Islet of Langerhans (tissue), 1 donor: Measurements from ENCODE around the gene HIP1.
"Not testable (repeated sequence)": the region's sequence is repeated elsewhere in the genome, so short reads cannot be mapped to it uniquely, and the experiment has no call there.

Experiments
- FAIRE-seq: peaks from one replicate; lab custom pipeline; 2011; peaks lifted over from hg19 to GRCh38; lab: Jason Lieb, UNC

Gene HIP1

DNA sequence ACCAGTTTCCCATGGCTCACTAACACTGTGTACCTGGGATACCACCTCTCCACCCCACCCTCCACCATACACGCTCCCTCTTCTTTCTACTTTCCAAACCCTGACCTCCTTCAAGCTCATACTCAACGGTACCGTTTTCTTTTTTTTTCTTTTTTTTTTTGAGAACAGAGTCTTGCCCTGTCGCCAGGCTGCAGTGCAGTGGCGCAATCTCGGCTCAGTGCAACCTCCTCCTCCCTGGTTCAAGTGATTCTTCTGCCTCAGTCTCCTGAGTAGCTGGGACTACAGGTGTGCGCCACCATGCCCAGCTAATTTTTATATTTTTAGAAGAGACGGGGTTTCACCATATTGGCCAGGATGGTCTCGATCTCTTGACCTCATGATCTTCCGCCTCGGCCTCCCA lies 129.3 kb downstream of the HIP1 start:
- FAIRE-seq, result not testable (repeated sequence)

DNA sequence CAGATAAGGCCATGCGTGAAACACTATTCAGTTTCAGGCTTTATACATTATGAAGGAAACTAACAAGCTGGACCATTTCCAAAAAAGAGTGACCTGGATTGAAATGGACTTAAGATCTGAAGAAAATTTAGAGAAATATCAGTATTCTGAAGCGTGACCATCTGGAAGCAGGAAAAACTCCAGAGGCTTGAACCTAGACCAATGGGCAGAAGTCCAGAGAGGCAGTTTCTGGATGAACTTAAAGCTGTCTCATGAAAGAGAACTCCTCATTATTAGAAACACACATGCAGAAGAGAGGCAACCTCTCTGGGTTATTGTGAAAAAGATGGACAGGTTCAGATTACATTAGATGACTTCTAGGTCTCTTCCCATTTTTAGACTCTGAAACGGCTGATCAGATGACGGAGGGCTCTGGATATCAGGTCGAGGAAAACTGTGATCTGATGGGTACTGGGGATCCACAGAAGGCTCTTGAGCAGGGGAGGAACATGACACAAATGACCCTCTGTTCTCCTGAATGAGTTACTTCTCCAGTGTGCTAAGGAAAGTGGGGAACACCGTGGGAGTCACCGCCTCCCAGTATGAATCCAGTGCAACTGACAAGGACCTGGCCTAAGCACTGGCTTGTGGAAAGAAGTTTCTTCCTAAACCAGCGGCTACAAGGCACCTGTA lies 130.2 kb downstream of the HIP1 start:
- FAIRE-seq, result no peak

DNA sequence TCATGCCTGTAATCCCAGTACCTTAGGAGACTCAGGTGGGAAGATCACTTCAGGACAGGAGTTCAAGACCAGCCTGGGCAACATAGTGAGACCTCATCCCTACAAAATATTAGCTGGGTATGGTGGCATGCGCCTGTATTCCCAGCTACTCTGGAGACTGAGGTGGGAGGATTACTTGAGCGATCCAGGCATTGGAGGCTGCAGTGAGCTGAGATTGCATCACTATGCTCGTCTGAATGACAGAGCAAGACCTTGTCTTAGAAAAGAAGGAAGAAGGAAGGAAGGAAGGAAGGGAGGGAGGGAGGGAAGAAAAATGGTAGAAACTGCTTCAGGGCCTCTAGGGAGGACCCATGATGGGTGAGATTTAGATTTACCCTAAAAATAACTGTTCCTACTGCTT lies 134.3 kb downstream of the HIP1 start:
- no peak for FAIRE-seq

DNA sequence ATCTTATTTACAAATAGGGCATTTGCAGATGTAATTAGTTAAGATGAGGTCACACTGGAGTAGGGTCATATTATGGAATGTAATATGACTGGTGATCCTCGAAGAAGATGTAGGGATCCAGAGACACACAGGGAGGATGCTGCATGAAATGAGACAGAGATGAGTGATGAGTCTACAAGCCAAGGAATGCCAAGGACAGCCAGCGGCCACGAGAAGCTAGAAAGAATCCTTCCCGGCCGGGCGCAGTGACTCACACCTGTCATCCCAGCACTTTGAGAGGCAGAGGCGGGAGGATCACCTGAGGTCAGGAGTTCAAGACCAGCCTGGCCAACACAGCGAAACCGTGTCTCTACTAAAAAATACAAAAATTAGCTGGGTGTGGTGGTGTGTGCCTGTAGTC lies 135.9 kb downstream of the HIP1 start:
- FAIRE-seq, result not testable (repeated sequence)

DNA sequence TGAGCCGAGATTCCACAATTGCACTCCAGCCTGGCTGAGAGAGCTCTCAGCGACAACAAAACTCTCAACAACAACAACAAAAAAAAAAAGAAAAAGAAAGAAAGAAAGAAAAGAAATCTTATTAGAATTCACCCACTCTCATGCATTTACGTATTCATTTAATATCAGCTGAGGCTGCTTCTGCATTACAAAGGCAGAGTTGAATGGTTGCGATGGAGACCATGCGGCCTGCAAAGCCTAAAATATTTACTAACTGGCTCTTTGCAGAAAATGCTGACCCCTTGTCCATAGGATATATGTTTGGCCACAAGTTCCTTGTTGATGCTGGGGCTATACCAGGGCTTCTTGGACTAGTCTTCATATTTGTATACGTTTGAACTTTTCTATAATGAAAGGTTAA lies 137.2 kb downstream of the HIP1 start:
- FAIRE-seq, result no peak

DNA sequence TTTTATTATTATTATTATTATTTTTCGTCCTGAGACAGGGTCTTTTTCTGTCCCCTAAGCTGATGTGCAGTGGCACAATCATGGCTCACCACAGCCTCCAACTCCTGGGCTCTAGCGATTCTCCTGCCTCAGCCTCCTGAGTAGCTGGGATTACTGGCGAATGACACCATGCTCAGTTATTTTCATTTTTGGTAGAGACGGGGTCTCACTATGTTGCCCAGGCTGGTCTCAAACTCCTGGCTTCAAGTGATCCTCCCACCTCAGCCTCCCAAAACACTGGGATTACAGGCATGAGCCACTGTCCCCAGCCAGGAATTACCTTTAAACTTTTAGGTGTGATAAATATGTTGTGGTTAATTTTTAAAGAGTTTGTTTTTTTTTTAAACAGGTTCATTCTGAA lies 138.0 kb downstream of the HIP1 start:
- FAIRE-seq, result not testable (repeated sequence)

DNA sequence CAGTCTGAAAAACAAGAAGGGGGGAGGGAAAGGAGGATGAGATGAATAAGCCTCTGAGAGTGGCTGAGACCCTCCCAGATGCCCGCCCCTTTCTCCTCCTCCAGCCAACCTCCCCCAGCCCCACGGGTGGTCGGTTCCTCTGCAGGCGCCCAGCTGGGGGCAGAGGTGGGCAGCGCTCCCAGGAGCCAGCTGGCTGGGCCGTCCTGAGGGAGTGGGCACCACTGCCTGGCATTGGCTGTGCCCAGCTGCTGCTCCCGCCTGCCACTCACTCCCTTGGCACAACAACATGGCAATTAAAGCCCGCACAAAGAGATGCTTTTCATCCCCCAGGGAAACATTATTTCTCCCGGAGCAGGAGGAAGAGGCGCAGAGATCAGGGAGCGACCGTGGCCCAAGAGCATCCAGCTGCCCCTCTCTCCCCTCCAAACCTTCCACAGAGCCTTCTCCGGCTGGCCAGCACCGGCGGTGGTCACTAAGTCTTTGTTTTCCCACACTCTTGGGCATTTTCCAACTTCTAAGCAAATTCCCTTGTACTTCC lies 139.4 kb downstream of the HIP1 start:
- no peak for FAIRE-seq

DNA sequence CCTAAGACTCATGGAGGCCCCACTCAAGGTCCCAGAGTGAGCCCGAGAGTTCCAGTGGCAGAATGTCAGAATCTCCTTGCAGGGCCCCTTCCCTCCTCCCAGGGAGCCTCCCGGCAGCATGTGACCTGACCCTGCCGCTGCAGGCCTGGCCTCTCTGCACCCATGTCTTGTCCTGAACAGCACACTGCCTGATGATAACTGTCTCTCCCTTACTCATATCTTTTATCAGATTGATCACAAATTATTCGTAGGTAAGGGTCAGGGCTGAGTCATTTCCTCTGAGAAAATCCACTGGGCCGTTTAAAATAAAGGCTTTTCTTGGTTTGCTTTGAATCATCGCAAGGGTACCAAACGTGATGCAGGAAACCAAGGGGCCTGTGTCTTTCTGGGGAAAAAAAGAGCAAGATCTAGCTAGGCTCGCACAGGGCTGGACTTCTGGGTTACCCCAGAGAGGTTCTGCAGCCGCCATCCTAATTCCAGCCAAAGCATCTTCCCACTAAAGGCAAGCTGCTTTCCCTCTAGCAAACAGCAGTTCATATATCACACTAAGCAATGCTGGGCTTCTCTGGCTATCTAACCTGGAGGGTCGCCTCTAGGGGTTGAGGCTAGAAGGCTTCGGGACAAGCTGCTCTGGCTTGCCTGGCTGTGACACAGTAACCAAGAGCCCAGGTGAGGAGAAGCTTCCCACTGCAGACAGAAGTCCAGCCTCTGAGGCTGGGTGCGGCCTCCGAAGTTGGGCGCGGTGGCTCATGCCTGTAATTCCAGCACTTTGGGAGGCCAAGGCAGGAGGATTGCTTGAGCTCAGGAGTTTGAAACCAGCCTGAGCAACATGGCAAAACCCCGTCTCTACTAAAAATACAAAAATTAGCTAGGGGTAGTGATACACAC lies 141.8 kb downstream of the HIP1 start:
- FAIRE-seq, result no peak

DNA sequence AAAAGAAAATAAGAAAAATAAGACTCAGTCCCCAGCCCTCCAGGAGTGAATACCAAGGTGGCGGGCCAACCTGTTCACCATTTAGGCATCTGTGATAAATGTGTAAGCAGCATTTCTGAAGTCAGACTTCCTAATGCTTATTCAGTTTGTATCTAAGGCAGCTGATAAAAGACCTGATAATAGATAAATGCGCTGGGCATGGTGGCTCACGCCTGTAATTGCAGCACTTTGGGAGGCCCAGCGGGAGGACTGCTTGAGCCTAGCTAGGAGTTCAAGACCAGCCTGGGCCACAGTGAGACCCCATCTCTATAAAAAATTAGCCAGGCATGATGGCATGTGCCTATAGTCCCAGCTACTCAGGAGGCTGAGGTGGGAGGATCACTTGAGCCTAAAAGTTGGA lies 143.0 kb downstream of the HIP1 start:
- FAIRE-seq, result no peak

DNA sequence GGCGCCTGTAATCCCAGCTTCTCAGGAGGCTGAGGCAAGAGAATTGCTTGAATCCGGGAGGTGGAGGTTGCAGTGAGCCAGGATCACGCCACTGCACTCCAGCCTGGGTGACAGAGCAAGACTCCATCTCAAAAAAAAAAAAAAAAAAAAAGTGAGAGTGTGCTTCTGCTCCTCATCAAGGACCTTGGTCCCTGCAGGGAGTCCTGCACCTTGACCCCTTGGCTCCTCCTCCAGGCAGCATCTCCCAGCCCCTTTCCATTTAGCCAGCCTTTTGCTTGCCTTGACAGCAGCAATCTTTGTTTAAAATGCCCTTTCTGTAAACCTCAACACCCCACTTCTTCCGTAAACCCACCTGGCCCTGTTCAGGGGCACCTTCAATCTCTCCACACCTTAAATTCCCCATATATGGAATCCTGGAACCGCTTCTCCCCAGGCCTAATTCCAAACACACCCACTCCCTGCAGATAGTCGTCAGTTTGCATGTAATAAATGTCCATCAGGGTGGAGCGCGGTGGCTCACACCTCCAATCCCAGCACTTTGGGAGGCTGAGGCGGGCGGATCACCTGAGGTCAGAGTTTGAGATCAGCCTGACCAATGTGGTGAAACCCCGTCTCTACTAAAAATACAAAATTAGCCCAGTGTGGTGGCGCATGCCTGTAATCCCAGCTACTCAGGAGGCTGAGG lies 145.1 kb downstream of the HIP1 start:
- FAIRE-seq, result not testable (repeated sequence)

DNA sequence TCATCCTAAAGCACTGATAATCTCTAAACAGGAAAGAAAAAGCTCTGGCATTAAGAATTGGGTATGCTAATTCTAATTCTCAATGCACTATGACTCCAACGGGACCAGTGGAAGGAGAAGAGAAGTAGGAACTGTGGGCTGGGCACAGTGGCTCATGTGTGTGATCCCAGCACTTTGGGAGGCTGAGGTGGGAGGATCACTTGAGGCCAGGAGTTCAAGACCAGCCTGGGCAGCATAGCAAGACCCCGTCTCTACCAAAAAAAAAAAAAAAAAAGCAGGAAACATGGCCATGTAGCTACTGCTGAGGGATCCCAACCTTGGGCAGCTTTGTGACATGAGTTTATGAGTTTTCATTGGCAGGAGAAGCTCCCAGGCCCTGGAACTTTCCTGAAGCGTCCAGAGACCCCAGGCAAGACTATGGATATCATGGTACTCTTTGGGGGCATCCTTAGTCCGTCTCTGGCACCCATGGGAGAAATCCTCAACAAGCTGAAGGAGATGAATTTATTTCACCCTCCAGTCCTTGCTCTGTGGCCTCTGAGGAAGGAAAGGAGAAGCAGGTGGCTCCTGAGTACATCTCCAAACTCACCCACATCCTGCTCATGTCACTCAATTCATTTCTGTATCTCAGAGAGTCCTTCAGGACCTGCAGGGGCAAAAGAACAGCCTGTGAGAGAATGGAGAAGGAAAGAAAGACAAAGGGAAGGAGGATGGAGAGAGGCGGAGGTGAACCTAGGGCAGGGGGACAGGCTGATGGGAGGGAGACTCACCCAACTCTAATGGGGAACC lies 147.1 kb downstream of the HIP1 start:
- no peak for FAIRE-seq

DNA sequence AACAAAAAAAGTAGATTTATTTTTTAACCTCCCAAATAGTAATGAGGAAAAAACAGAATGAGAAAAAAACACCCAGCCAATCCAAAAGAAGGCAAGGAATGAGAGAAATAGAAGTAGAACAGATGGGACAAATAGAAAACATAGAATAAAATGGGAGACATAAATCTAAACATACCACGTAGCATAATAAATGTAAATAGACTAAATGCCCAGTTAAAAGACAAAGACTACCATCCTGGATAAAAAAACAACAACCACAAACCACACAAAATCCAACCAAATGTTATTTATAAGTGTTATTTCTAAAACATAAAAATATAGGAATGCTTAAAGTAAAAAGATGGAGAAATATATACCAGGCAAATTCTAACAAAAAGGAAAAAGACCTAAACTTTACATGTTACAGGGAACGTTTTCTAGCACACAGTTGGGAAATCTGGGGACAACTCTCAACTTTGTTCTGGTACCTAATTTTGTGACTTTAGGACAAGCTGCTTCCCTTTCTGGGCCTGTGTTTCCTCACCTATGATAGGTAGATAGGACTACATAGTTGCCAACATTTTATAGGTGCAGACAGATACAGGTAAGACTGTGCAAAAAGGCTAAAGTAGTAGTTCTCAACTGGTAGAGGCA lies 148.3 kb downstream of the HIP1 start:
- FAIRE-seq, result no peak

DNA sequence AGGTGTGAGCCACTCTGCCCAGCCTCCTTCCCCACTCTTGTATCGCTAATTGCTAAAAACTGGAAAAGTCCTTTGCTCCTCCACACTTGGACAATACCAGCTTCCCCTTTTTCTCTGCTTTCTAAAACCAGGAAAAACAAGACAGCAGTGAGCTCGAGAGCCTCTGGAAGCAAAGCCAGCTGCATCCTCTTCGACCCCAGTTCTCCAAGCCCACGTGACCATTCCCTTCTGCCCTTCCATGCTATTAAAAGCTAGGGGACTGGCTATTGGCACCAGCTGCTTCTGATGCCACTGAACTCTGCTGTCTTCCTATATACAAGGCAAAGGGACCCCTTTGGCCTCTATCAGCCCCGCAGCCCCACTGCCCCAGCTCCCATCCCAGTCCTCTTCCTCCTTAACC lies 154.4 kb downstream of the HIP1 start:
- no peak for FAIRE-seq

DNA sequence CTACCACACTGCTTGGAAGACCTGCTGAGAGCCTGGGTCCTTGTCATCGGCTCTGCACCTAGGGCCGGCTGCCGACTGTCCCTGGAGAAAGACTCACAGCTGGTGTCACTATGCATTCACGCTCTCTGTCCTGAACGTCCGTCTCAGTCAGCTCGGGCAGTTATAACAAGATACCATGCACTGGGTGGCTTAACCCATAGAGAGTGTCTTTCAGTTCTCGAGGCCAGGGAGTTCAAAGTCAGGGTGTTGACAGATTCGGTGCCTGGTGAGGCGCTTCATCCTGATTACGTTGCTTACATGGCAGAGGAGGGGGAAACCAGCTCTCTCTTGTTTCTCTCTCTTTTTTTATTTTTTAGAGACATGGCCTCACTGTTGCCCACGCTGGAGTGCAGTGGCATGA lies 155.5 kb downstream of the HIP1 start:
- no peak for FAIRE-seq

DNA sequence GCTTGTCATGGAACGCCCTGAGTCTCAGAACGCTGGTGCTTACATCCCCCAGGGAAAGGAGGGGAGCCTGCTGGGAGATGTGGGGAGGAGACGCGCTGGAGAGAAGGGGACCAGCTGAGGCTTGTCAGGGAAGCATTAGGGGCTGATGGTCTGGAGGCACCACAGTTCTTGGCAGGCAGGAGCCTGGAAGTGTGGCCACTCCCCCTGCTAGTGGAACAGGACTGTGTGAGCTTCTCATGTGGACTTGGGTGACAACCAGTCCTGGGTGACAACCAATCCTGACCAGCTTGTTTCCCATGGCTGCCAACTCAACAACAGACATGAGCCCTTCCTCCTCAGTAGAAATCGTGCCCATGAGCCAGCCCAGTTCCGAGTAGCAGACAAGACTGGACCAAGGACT lies 158.8 kb downstream of the HIP1 start:
- FAIRE-seq, result no peak

DNA sequence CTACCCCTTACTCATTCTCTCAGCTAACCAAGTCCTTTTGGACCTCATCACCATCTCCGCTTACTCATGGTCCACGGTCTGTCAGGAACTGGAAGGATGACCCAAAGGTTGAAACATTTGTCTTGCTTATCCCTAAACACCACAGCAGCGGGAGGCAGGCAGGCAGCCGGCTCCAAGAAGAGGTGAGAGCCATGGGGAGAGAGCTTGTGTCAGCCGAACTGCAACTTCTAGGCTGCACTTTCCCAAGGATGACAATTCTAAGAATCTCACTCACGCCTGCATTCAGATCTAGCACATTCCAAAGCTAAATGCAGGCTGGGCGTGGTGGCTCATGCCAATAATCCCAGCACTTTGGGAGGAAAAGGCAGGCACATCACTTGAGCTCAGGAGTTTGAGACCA lies 160.7 kb downstream of the HIP1 start:
- no peak for FAIRE-seq

DNA sequence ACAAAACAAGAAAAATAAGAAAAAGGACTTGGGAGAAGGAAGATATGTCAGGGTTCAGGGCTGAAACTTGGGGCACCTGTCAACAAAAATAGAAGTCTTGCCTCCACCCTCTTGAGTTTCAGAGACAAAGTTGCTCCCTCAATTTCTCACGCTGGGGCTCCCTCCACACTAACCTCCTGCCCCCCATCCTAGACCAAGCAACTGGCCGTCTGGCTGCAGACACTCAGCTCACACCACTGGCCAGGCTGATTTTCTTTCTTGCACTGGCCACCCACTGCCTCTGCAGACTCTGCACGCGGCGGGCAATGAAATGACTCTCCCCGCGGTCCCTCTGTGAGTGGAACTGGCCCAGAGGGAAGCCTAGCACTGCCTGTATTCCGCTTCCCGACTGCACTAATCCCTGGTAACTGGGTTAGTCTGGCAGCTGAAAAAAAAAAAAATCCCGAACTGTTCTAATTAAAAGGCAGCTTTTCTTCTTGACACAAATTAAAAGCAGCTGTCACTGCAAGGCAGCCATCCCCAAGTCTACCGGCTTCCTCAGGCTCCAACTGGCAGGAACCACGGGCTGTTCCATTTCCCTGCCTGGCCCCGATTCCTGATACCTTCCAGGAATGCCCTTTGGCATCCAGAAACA lies 163.1 kb downstream of the HIP1 start:
- no peak for FAIRE-seq

DNA sequence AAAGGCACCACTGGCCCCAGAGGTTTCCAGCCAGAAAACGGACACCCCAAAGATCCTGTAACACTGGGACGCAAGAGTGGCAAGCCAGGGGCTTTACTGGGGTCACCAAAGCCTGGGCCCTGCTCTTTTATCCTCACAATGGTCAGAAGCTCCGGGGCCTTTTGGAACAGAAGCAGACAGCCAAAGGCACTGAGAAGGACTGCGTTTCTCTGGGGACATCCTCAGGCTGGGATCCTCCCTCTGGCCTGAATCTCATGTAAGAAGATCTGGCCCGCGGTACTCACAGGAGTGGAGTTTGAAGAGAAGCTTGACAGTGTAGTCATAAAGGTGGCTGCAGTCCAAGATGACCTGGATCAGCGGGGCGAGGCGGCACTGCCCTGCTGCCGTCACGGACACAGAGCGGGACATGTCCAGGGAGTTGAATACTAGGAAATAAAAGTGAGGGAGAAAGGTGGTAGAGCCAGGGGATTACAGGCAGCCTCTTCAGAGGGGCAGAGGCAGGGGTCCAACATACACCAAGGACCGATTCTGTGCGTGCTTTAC lies 165.2 kb downstream of the HIP1 start:
- FAIRE-seq, result no peak

DNA sequence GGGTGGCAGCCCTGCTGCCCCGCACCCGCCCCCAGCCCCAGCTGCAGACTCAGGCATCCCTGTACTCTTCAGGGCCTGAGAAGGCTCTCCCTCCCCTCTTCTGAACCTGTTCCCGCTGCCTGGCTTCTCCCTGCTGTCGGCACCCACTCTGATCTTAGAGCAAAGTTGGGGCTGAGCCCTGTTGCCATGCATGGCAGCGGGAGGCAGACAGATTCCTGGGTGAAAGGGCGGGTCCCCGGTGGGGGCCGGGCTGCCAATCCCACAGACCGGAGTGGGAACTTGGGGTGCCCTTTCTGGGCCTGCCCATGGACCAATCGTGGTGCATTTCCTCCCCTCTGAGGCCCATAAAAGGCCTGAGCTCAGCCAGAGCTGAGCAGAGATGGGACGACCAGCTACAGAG lies 165.9 kb downstream of the HIP1 start:
- no peak for FAIRE-seq

DNA sequence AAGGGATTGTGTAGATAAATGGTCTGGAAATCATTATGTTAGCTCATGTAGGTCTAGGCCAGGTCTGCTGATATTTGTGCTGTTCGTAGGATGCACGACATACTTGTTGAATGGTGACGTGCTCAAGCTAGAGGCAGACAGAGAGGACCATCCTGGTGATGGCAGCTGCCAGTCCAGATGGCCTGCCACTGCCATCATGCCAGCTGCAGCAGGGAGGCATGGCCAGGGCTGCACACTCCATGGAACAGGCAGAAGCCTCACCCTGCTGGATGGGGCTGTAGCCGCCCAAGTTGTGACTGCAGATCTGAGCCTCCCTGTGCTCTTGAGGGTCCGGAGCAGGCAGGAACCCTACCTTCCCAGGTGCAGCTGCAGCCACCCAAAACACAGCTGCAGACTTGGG lies 166.3 kb downstream of the HIP1 start:
- FAIRE-seq, result no peak

DNA sequence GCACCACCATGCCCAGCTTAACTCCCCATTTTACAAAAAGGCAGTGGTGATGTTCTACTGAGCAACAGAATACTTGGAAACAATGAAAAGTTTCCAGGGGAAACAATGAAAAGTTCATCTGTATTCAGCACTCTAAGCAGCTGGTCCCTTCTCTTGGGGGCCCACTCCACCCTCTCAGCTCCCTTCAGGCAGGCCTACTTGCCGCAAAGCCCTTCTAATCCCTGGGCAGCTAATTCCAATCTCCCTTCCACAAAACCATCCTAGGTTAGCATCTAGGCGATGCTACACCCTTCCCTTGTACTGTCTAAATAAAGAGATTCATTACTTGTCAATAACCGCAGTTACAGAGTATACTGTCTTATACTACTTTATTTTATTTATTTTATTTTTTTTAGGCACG lies 167.5 kb downstream of the HIP1 start:
- no peak for FAIRE-seq
